GM19025 (cell line): ENCODE data around the gene MRPS18B.

ENCODE experiments used
- ATAC-seq: cut with Tn5 transposase; IDR thresholded peaks from one replicate; pipeline ENCODE4 v1.9.1; 2021; ENCODE audit warnings: mild to moderate bottlenecking, low read depth, moderate library complexity; ENCODE audit not compliant: unreplicated experiment

MRPS18B gene

DNA sequence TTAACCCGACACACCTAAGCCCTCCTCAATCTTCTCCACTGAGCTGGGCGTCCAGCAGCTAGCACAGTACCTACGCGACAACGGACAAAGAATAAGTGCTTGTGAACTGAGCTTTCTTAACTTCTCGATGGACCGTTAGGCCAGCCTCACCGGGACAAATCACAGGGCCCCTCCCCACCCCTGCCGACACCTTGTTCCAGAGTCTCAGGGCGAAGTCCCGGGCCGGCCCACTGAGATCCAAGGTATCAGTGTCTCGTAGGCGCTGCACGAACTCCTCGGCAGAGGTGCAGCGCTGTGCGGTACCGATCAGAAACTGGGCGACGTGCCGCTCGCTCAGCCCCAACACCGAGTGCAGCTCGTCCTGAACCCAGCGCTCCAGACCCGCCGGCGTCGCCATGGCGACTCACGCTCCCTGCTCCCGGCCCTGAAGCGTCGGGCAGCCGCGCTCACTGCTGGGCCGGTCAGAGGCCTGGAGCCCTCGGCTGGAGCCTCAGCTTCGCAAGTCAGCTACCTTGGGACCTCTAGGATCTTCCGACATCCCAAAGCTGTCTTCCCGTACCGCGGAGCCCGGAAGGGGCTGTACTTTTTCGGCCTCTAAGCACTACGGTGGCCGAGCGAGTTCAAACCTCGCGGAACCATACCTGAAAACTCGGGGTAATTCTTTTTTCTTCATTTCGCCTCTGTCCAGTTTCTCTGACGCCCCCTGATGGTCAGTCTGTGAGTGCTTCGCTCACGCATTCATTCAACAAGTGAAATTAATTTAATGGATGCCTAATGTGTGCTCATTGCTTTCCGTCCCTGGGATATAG, 55.0 kb downstream of the MRPS18B start, which contains the start of gene DHX16:
Gene DHX16, minus strand, starts transcription at position 562 of the 809 bp plus-strand sequence. Its CDS starts 165 bp downstream, at position 397.
- no peak for ATAC-seq
